Erythroblast (primary cell): Measurements from ENCODE around the gene PCBD1.

ENCODE experiments used
- GATA1 ChIP-seq: IDR thresholded peaks from 2 replicates; pipeline ENCODE4 v1.6.1; 2011; ENCODE audit warnings: low read depth, mild to moderate bottlenecking, control low read depth, low read length, moderate library complexity
- POLR2A ChIP-seq: IDR thresholded peaks from 2 replicates; pipeline ENCODE4 v1.6.1; 2011; ENCODE audit warnings: mild to moderate bottlenecking, low read length

DNA sequence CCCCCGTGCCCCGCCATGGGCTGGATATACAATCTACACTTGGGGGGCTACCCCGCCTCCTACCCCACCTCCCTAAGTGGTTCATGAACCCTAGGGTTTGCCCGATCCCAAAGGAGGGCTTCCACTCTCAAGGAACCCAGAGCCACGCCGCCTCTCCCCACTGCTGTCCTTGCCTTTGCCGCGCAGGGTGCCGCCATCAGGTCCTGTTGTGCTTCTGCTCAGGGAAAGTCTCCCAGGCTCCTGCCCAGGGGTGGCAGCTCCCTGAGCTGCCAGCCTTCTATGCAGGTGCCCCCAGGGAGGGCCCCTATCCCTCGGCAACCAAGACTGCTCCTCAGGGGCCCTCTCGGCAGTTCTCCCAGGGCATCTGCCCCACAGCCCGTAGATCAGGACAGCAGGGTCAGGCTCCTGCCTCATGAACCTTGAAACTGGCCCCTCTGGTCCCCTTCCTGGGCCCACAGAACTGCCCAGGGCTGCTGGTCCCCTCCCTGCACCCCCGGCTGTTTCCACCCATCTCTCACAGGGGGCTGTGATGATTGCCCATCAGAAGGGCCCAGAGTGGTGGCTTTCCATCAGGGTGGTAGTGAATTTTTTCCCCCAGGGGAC, 13.0 kb upstream of the PCBD1 start:
- TF ChIP-seq POLR2A: no peak
- no peak for TF ChIP-seq GATA1
